DOHH2 (cell line): ENCODE results near the gene OPTC.

Experiments used
- H3F3A ChIP-seq: fragments of 200-600 bp; sonication (generic), shearing (Covaris generic); 2 replicates; pipeline ENCODE4 v1.6.0; 2016; ENCODE audit warnings: antibody characterized with exemption, mild to moderate bottlenecking; ENCODE audit not compliant: control insufficient read depth, insufficient read depth
- H3K27ac ChIP-seq: fragments of 200-600 bp; sonication (generic); 2 replicates; pipeline ENCODE4 v1.5.1; 2014; ENCODE audit warnings: low read depth, mild to moderate bottlenecking, low read length, moderate library complexity
- H3K27me3 ChIP-seq: fragments of 200-600 bp; sonication (generic); 2 replicates; pipeline ENCODE4 v1.6.1; 2014; ENCODE audit warnings: mild to moderate bottlenecking, low read length, mixed read lengths; ENCODE audit not compliant: control insufficient read depth
- H3K36me3 ChIP-seq: fragments of 200-600 bp; sonication (generic); 2 replicates; pipeline ENCODE4 v1.6.1; 2014; ENCODE audit warnings: mild to moderate bottlenecking, low read length, moderate library complexity, mixed read lengths; ENCODE audit not compliant: control insufficient read depth
- H3K4me1 ChIP-seq: fragments of 200-600 bp; sonication (generic); 2 replicates; pipeline ENCODE4 v1.6.1; 2014; ENCODE audit warnings: mild to moderate bottlenecking, low read length, mixed read lengths; ENCODE audit not compliant: control insufficient read depth
- H3K4me2 ChIP-seq: fragments of 200-600 bp; sonication (generic); 2 replicates; pipeline ENCODE4 v1.6.0; 2014; ENCODE audit warnings: mild to moderate bottlenecking, low read length, moderate library complexity
- H3K4me3 ChIP-seq: fragments of 200-600 bp; sonication (generic); 2 replicates; pipeline ENCODE4 v1.5.1; 2014; ENCODE audit warnings: mild to moderate bottlenecking, low read length, mixed read lengths
- H3K79me2 ChIP-seq: fragments of 200-600 bp; sonication (generic); 2 replicates; pipeline ENCODE4 v1.6.1; 2014; ENCODE audit warnings: mild to moderate bottlenecking, low read length, mixed read lengths; ENCODE audit not compliant: control insufficient read depth
- H3K9me2 ChIP-seq: fragments of 200-600 bp; sonication (generic); replicated peaks from 2 replicates; pipeline ENCODE4 v1.6.1; 2014; ENCODE audit warnings: mild to moderate bottlenecking, low read length, mixed read lengths; ENCODE audit not compliant: control insufficient read depth
- H3K9me3 ChIP-seq: fragments of 200-600 bp; sonication (generic); 2 replicates; pipeline ENCODE4 v1.6.1; 2014; ENCODE audit warnings: antibody characterized with exemption, low read length, mixed read lengths; ENCODE audit not compliant: control insufficient read depth, insufficient read depth
- H4K20me1 ChIP-seq: fragments of 200-600 bp; sonication (generic); 2 replicates; pipeline ENCODE4 v1.6.0; 2014; ENCODE audit warnings: low read depth, mild to moderate bottlenecking, antibody characterized with exemption, low read length, moderate library complexity; ENCODE audit not compliant: control insufficient read depth, insufficient read depth
- EZH2phosphoT487 ChIP-seq: fragments of 200-600 bp; sonication (generic); IDR thresholded peaks from 2 replicates; pipeline ENCODE4 v1.6.1; 2017; ENCODE audit warnings: borderline replicate concordance, mild to moderate bottlenecking, antibody characterized with exemption, low read length, moderate library complexity, mixed read lengths
- TF ChIP-seq, protein P1 (sequence below): fragments of 200-600 bp; sonication (generic); IDR thresholded peaks from one replicate; pipeline ENCODE4 v1.5.1; 2014; ENCODE audit warnings: antibody characterized with exemption, mild to moderate bottlenecking, low read depth, low read length; ENCODE audit not compliant: poor library complexity, severe bottlenecking

OPTC gene

DNA sequence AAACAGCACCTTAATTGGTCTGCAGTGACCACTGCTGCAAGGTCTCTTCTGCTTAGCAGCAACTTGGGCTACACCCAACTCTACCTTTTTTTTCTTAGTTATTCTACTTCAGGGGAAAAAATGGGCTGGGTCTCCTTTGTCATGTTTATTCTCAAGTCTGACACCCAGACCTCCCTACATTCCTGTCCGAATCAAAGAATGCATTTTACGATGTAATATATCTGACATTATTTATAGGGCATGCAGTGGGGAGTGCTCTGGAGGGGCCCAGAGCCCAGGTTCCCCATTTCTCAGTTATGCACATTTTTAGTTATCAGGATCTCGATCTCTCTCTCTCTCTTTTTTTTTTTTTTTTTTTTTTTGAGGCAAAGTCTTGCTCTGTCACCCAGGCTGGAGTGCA, 50.5 kb downstream of the OPTC start:
- Histone ChIP-seq H3K27me3 (peaks cover 6% of the 10 kb centered on the region), H3F3A (no peaks in the 10 kb centered on the region), H3K4me3 (no peak overlapping the region), H3K9me2 (no peaks in the 10 kb centered on the region), H3K27ac (no peak overlapping the region), H4K20me1 (no peaks in the 10 kb centered on the region), H3K4me2 (no peak overlapping the region), H3K79me2 (no peaks in the 10 kb centered on the region), H3K36me3 (no peaks in the 10 kb centered on the region), H3K9me3 (no peaks in the 10 kb centered on the region), H3K4me1 (no peaks in the 10 kb centered on the region)
- TF ChIP-seq, protein P1, sequence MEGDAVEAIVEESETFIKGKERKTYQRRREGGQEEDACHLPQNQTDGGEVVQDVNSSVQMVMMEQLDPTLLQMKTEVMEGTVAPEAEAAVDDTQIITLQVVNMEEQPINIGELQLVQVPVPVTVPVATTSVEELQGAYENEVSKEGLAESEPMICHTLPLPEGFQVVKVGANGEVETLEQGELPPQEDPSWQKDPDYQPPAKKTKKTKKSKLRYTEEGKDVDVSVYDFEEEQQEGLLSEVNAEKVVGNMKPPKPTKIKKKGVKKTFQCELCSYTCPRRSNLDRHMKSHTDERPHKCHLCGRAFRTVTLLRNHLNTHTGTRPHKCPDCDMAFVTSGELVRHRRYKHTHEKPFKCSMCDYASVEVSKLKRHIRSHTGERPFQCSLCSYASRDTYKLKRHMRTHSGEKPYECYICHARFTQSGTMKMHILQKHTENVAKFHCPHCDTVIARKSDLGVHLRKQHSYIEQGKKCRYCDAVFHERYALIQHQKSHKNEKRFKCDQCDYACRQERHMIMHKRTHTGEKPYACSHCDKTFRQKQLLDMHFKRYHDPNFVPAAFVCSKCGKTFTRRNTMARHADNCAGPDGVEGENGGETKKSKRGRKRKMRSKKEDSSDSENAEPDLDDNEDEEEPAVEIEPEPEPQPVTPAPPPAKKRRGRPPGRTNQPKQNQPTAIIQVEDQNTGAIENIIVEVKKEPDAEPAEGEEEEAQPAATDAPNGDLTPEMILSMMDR: no peak
- no peak for TF ChIP-seq EZH2phosphoT487

DNA sequence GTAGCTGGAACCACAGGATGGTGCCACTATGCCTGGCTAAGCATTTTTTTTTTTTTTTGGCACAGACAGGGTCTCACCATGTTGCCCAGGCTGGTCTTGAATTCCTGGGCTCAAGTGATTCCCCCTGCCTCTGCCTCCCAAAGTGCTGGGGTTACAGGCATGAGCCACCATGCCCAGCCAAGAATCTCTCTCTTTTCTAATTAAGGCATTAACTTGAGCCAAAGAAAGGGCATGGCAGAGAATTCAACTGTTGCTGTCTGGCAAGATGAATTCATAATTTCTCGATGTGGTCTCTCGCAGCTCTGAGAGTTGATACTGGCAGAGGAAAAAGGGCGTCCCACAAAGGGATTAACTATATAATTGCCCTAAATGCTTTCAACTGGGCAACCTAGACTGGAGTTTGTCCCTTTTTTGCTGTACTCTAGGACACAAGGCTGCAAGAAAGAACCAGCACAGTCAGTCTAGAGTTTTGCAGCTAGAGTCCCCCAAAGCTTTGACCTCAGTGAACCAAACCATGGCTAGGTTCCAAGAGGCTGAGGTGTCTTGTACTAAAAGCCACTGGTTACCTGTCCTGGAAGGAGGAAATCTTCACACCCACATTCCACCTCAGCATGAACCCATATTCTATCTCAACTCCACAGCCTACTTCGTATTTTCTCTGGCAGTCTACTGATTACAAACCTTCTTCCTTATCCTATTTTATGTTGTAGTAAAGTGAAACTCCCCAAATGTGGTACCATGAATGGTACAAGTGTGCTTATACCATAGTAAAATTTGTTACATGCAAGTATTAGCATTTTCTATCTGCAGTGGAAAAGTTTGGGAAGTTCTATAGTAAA, 51.2 kb downstream of the OPTC start:
- Histone ChIP-seq H4K20me1 (no peaks in the 10 kb centered on the region), H3K27ac (no peak overlapping the region), H3K4me1 (no peaks in the 10 kb centered on the region), H3F3A (no peaks in the 10 kb centered on the region), H3K36me3 (no peaks in the 10 kb centered on the region), H3K79me2 (no peaks in the 10 kb centered on the region), H3K4me3 (no peak overlapping the region), H3K9me2 (no peaks in the 10 kb centered on the region), H3K4me2 (no peak overlapping the region), H3K9me3 (no peaks in the 10 kb centered on the region), H3K27me3 (peaks cover 6% of the 10 kb centered on the region)
- no peak for TF ChIP-seq EZH2phosphoT487
- TF ChIP-seq, protein P1: no peak

DNA sequence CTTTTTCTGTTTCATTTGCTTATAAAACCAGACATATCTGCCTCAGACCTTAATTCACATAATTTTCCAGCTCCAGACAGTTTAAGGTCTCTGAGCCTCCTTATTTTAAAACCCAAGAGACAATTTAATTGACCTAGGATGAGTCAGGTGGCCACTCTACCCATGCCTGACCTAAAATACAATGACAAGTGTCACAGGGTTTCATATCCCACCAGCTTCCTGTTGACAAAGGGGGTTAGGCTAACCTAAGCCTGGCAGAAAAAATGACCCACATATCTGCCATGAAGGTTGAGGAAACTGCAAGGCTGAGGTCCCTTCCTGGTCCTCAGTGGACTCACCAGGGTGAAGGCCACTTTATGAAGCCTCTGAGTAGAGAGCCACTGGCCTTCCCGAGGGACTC, 52.3 kb downstream of the OPTC start:
- no peak overlapping the region for H3K4me3 ChIP-seq
- H3K4me2 ChIP-seq: no peak overlapping the region
- no peak overlapping the region for H3K27ac ChIP-seq
- no peaks in the 10 kb centered on the region for H3K4me1 ChIP-seq
- no peaks in the 10 kb centered on the region for H4K20me1 ChIP-seq
- H3K79me2 ChIP-seq: no peaks in the 10 kb centered on the region
- H3K27me3 ChIP-seq: peaks cover 4% of the 10 kb centered on the region
- H3K36me3 ChIP-seq: no peaks in the 10 kb centered on the region
- no peaks in the 10 kb centered on the region for H3K9me2 ChIP-seq
- no peaks in the 10 kb centered on the region for H3K9me3 ChIP-seq
- H3F3A ChIP-seq: no peaks in the 10 kb centered on the region
- no peak for TF ChIP-seq EZH2phosphoT487
- TF ChIP-seq, protein P1: no peak
